ENCODE results near the gene TREH.
A peak's percentile ranks its signal among the peaks of the same experiment; 100 is the strongest.

Gene TREH

DNA sequence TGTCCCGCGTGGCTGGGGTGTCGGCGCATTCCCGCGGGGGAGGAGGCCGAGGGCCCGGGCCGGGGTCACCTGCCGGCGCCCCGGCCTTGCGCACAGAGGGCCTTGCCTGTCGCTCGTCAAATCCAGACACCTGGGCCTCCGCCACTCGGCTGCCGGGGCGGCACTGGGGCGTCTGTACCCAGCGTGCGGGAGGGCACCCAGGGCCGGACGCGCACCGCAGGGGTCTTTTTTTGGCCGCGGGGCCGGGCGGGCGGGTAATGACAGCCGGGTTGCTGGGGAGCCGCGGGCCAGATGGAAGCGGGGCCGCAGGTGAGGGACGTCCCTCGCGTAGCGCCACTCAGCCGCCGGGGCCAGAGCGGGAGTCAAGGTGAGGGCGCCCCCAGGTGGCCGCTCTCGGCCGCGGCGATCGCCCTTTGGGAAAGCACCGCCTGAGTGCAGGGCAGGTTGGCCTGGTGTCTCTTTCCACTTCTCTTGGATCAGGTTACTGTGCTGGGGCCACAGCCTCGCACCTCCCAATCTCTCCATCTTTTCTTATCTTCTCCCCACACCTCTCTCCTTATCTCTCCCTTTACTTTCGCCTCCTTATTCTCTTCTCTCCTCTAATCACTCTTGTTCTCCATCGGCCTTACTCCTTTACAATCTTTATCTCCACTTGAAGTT is 68.5 kb downstream of the TREH start:
- DNase-seq (ENCODE audit: low spot score), result no peak

- DNase-seq (ENCODE audit: low spot score), result no peak
Measured at GRCh38 chr11:118610225-118610772, 69.2 kb downstream of the TREH start.

GRCh38 chr11:118609380-118610224 is 69.8 kb downstream of the TREH start:
- no peak for DNase-seq (ENCODE audit: low spot score)

DNA sequence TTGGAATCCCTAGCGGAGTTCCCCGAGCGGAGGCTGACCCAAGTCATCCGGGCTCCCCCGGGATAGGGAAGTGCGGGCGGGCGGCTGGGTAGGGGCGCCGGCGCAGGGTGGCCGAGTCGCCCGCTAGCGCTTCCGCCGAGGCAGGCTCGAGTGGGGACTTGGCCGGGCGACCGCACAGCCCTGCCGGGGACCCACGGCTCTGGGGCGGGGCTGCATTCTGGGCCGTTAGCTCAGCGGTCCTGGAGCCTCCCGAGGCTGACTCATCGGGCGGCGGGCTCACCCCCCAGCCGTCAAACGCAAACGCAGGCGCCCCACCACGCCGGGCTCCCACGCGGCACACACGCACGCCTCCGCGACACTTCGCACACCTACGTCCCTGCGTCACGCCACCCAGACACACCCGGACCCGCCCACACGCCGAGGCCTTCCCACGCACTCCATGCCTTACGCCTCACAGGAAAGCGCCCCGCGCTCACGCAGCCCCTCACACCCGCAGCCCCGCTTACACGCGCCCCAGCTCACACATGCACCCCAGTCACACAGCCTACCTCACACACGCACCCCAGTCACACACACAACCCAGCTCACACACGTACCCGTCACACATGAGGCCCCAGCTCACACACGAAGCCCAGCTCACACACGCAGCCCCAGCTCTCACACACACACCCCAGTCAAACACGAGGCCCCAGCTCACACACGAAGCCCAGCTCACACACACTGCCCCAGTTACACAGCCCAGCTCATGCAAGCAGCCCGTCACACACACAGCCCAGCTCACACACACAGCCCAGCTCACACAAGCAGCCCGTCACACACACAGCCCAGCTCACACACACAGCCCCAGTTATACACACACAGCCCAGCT is 70.9 kb downstream of the TREH start:
- DNase-seq (ENCODE audit: low spot score), result peak; percentile 87

DNA sequence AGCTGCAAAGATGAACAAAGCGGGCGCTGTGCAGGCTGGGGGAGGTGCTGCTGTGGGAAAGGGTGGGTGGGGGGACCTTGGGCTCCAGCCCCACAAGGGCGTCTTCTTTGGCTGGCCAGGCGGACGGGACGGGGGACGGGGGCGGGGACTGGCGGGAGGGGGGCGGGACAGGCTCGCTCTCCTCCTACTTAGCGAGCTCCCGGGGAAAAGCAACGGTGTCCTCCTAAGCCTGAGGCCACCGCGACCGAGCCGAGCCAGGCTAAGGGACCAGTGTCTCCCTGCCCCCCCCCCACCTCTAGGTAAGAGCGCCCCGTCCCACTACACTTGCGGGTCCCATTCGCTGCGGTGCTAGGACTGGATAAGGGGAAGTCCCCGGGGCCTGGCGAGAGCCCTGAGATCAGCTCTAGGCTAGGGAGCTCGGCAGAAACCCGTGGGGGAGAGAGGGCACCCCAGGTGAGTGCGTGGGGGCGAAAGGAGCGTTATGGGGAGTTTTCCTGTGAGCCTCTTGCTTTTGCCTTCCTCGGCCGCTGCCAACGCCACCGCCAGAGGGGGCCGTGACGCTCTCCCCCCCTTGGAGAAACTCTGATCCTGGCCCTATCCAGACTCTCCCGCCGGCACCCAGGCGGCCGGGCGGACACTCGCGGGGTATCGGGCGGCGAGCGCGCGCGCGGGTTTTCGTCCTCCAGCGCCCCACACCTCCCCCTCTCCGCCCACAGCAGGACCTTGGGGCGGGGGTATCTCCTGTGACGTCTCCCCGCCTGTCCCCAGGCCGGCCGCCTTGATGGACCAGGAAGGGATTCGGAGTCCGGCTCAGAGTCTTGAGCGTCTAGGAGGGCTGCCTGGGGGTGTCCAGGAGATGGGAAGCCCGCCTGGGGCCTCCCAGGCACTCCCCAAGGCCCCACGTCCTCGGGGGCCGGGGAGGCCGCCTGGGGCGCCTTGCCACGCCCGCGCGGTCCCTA is 71.8 kb downstream of the TREH start, which contains the start of gene PHLDB1:
Gene PHLDB1 (plus strand): TSS at position 215 of the 959 bp plus-strand sequence. CDS start 6,222 bp downstream, outside the sequence.
- DNase-seq (ENCODE audit: low spot score), result peak; percentile 81

All from hepatic stellate cell (primary cell).